Activated CD8-positive, alpha-beta memory T cell treated with anti-CD3 and anti-CD28 coated beads for 36 hours (primary cell): ENCODE measurements around the gene FAN1. TPM values are rescaled to one million over a fixed set of nuclear protein-coding genes. Genes with fewer than 3 reads are reported as not detected.

ENCODE experiments used
- CTCF ChIA-PET: fragments of 350-600 bp; sonication (Branson Sonifier 250); formaldehyde crosslinking; loops from one replicate; lab custom pipeline; 2021; ENCODE audit warnings: antibody characterized with exemption; lab: Charles Lee
- POLR2A ChIA-PET: fragments of 350-600 bp; sonication (Branson Sonifier 250); formaldehyde crosslinking; loops from one replicate; lab custom pipeline; 2021; ENCODE audit warnings: antibody characterized with exemption; lab: Charles Lee
- total RNA-seq, 2 experiments: library from RNA; stranded (reverse); gene quantifications; one replicate each; pipeline ENCODE4 v1.2.3, GENCODE V29; 2021

Gene FAN1
- total RNA-seq, 2 experiments from 2014 or later, result 14.9 to 15.9 TPM

DNA sequence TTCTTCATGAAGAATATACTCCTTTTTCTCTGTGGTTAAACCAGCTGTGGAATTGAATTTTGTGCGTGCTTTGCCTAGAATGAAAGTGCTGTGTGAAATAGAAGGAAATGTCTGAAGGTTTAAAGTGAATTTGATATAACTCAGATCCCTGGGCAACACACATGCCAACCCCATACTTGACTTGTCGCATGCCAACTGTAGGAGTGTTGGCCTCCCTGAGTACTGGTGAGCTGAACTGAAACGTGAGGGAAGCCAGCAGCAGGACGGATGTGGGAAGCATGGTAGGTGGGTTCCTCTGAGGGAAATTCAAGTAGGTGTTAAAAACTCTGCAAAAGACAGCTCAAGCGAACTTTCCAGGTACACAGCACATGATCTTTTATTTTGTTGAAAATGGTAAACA lies 14.7 kb downstream of the FAN1 start:
- POLR2A ChIA-PET, result no interaction called here
- CTCF ChIA-PET, result no interaction called here

- ChIA-PET CTCF (no interaction called here), POLR2A (no interaction called here)
Observed at GRCh38 chr15:30919877-30920550, 16.3 kb downstream of the FAN1 start.

DNA sequence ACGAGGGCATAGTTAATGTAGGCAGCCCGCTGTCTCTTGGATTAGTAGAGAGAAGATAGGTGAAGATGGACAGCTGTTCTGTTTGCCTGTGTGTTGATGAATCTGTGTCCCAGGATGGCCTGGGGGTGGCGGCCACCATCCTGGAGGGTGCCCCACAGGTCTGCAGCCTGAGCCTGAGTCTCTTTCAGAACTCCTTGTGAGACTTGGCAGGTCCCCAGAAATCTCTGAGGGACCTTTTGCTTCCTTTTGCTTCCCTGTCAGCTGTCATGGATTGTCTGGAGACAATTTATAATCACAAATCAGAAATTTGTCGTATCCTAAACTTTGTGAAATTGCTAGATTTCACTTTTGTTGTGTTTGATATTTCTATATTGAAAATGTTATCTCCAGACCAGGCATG lies 17.4 kb downstream of the FAN1 start:
- CTCF ChIA-PET, result no interaction called here
- POLR2A ChIA-PET, result no interaction called here

DNA sequence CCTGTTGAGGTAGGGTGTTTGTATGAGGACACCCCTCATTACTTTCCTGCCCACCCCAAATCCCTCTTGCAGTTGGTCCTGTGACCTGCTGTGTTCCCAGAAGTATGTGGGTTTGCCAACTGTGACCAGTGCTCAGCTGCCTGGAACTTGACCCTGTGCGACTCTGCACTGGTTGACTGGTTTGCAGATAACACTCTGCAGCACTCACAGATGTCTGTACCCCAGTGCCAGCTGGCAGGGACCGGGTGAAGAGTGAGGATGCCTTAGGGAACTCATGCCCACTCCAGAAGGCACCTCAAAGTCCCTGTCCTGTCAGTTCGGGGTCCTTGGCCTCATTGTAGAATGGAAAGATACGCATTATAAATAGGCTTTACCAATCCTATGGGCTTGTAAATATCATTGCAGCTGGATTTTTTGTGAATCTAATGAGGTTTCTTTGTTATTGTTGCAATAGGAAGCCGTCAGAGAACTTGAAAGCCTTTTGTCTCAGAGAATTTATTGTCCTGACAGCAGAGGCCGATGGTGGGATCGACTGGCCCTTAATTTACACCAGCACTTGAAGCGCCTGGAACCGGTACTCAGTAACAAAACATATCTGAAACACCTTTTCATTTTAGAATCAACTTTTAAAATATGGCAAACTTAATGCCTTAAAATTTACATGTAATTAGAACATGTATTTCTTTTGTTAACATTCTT lies 18.2 kb downstream of the FAN1 start:
- POLR2A ChIA-PET, result no interaction called here
- CTCF ChIA-PET, result no interaction called here

DNA sequence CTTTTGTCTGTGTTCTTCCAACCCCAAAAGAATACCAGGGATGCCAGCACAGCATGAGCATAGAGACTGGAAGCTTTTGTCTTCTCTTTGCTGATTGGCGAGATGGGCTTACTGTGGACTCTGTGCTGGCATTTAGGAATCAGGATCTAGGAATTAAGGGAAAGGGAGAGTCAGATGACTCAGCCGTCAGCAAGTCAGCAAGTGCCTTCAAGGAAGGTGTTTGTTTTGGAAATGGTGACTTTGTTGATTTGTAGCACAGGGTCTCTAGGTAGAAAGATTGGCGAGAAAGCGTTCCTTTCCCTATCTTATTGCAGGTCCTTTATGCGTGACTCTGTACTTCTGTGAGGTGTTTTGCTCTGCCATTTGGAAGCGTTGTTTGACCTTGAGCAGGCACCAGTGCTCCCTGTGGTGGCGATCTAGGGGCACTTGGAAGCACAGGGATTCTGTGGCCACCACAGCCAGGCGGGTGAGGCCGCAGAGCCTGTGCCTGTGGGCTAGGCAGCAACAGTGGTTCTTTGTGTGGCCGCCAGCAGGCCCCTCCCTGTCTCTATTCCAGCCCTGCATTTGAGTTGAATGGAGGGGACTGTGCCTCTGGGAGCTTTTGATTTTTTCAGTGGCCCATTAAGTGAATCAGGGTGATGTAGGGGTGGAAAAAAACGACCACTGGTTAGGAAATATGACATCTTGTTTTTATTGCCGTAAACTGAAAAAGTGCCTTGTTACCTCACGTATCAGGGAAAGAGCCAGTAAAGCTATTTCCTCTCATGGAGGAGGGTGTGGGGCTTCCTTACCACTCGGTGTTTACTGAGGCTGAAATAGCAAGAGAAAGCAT lies 19.0 kb downstream of the FAN1 start:
- ChIA-PET POLR2A (no interaction called here), CTCF (no interaction called here)

GRCh38 chr15:30923429-30923828 lies 19.7 kb downstream of the FAN1 start:
- CTCF ChIA-PET, result no interaction called here
- POLR2A ChIA-PET, result no interaction called here

GRCh38 chr15:30924353-30924752 lies 20.6 kb downstream of the FAN1 start:
- ChIA-PET CTCF (no interaction called here), POLR2A (no interaction called here)

DNA sequence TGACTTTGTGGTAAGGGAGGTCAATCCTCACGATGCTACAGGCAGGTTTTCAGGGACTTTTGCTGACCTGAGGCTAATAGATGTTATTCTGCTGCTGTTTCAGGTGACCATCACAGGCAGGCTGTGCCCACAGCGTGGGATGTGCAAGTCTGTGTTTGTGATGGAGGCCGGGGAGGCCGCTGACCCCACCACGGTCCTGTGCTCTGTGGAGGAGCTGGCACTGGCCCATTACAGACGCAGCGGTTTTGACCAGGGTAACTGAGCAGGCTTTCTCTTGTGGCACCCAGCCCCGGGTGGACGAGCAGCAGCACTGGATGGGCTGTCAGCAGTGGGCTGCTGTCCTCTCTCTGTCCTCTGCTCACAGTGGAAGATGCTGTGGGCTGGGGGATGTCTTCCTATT lies 22.0 kb downstream of the FAN1 start:
- POLR2A ChIA-PET, result no interaction called here
- CTCF ChIA-PET, result no interaction called here

GRCh38 chr15:30926161-30926560 lies 22.4 kb downstream of the FAN1 start:
- CTCF ChIA-PET, result no interaction called here

GRCh38 chr15:30927148-30927761 lies 23.5 kb downstream of the FAN1 start:
- ChIA-PET CTCF (no interaction called here), POLR2A (no interaction called here)

More at GRCh38 chr15:30926161-30926560, 22.4 kb downstream of the FAN1 start:
- POLR2A ChIA-PET, result no interaction called here

DNA sequence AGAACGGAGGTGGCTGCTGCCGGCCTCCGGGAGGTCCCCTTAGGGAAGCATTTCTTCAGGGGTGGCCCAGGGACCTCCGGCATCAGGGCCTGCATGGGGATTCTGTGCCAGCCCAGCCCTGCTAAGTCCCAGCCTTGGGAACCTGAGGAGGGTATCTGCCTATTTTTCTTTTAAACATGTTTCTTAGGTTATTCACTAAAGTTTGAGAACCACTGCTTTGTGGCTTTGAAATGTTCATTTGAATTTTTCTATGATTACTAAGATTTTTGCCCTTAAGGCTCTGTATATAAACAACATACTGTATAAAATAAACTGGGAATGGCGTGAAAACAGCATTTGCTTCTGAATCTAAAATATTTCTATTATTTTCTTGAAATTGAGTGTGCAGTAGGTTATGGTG lies 24.4 kb downstream of the FAN1 start:
- CTCF ChIA-PET, result no interaction called here
- POLR2A ChIA-PET, result no interaction called here

- ChIA-PET CTCF (no interaction called here), POLR2A (interaction anchor here (0.5 kb wide), 1 partner anchor 26 kb away, joined by 5 read pairs; no protein-coding TSS in a partner anchor)
Observed at GRCh38 chr15:30929064-30929669, 25.5 kb downstream of the FAN1 start.

- ChIA-PET CTCF (no interaction called here), POLR2A (interaction anchor here (0.5 kb wide), 1 partner anchor 27 kb away, joined by 5 read pairs; no protein-coding TSS in a partner anchor)
Observed at GRCh38 chr15:30929982-30930381, 26.3 kb downstream of the FAN1 start.

- POLR2A ChIA-PET, result no interaction called here
- CTCF ChIA-PET, result no interaction called here
Observed at GRCh38 chr15:30930422-30930821, 26.7 kb downstream of the FAN1 start.

DNA sequence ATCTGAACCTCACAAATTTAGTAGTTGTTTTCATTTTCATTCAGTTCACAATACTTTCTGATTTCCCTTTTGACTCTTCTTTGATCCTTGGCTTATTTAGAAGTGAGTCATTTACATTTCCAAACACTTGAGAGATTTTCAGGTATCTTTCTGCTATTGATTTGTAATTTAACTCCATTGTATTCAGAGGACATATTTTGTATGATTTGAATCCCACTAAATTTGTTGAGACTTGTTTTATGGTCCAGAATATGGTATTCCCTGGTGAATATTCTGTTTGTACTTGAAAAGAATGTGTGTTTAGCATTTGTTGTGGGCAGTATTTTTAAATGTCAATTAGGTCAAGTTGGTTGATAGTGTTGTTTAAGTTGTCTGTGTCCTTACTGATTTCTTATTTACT lies 29.6 kb downstream of the FAN1 start:
- ChIA-PET POLR2A (no interaction called here), CTCF (no interaction called here)

DNA sequence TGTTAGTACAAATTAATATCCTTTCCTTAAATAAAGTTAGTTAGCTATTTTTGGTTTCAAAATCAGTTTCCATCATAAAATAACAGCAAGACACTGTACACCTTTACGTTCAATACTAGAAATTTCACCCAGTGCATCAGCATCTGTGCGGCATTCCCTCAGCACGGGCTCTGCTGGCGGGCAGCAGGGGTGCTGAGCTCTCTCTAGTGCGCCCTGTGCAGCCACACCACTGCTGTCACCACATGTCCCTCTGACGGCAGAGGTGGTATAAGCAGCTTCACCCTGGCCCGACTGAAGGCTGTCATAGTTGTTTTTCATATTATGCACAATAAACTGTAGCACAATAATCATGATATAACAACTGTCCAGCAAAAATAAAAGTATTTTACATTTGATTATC lies 35.4 kb downstream of the FAN1 start:
- ChIA-PET CTCF (no interaction called here), POLR2A (no interaction called here)

- ChIA-PET POLR2A (no interaction called here), CTCF (no interaction called here)
Observed at GRCh38 chr15:30940359-30940758, 36.6 kb downstream of the FAN1 start.

DNA sequence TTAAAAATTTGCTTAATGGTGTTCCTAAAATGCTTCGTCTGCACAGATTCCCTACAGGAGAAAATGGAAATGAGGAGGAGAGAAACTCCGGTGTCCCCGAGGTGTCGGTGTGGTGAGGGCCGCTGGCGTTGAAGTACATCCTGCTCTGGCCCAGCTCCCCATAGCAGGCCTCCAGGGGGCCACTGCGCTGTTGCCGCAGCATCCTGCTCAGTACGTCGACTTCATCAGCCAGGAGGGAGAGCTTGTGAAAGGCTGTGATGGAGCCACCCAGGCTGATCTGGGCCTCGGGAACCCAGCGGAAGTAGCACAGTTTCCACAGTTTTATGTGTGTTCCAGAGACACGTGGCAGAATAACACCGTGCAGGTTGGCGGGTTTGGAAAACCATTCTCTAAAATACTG lies 37.8 kb downstream of the FAN1 start:
- POLR2A ChIA-PET, result interaction anchor here (0.6 kb wide), 1 partner anchor 27 kb away, joined by 3 read pairs; no protein-coding TSS in a partner anchor
- CTCF ChIA-PET, result interaction anchor here (0.6 kb wide), 1 partner anchor 175 kb away, joined by 3 read pairs; no protein-coding TSS in a partner anchor

GRCh38 chr15:30943654-30944335 lies 40.1 kb downstream of the FAN1 start:
- ChIA-PET CTCF (interaction anchor here (1.3 kb wide), 1 partner anchor 185 kb away, joined by 3 read pairs; no protein-coding TSS in a partner anchor), POLR2A (interaction anchor here (0.7 kb wide), 1 partner anchor 449 kb away, joined by 3 read pairs; no protein-coding TSS in a partner anchor)
